Right renal pelvis (tissue), 4 donors: ENCODE data around the gene WHAMM. TPM values are rescaled to one million over a fixed set of nuclear protein-coding genes. Genes with fewer than 3 reads are reported as not detected.
"Not testable (repeated sequence)": the region's sequence is repeated elsewhere in the genome, so short reads cannot be mapped to it uniquely, and the experiment has no call there.

Source experiments
- DNase-seq, 4 donors: peaks; one replicate each; pipeline ENCODE4 v3.0.0-alpha.2; 2013; ENCODE audit warnings: low read depth in 4 of 4, low spot score in 3 of 4, missing footprints in 1 of 4
- polyA plus RNA-seq, 4 donors: library from polyadenylated mRNA; unstranded; fragments of 120-200 nt; gene quantifications; one replicate each; pipeline ENCODE4 v1.2.1, GENCODE V29; 2013; ENCODE audit not compliant: insufficient read length in 4 of 4

Gene WHAMM
- polyA plus RNA-seq, 4 donors: 11.0 to 14.1 (median 12.0) TPM

DNA sequence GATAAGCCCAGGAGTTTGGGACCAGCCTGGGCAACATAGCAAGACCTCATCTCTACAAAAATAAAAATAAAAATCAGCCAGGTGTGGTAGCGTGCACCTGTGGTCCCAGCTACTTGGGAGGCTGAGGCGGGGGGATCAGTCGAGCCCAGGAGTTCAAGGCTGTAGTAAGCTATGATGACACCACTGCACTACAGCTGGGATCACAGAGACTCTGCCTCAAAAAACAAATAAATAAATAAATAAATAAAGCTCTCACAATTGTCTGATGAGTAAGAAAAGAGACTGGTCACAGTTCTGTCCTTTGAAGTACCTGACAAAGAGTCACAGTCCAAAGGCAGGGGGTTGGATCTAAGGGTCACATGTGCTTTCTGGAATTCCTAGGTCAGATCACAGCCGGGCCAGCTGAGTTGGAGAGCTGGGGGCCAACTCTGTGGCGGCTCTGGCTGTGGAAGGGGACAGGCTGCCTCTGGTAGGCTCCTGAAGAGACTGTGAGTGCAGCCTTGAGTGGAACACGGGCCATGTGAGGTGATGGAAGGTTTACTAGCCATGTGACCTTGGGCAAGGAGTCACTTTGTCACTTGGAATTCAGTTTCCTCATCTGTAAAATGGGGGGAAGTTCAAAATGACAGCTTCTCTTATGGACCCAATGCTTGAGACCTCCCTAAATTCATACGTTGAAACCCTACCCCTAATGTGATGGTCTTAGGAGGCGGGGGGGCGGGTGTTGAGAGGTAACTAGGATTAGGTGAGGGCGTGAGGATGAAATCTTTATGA, 47.2 kb downstream of the WHAMM start:
- no peak for DNase-seq

DNA sequence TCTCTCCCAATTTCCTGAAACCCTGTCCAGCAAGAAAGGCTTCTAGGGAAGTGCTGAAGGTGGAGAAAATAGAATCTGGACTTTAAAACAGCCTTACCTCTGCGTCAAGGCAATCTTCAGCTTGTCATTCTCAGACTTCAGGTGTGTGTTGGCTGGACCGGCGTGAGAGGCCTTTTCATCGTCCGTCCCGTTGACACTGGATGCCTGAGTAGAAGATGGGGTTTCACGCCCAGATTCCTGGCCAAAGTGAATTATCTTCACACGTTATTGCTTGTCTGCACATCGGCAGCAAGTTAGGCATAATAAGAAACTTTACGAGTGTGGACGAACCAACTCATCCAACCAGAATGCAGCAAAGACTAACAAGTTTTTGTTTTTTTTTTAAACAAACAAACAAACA, 49.5 kb downstream of the WHAMM start:
- no peak for DNase-seq

DNA sequence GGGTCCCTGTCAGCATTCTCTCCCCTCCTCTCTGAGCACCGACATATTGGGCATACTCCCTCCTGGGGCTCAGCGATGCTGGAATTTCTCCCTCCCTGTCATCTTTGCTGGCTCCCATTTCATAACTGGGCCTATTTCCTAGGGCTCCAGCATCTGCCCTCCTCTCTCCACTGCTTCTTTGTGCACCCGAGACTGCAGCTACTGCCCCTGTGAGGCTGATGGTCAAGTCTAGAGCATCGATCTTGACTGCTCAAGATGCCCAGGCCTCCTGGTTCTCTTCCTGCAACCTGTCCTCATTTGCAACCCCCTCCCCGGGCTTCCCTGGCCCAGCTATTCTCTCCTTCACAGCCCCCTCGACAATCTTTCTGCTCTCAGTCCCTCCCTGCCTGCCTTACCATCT, 53.5 kb downstream of the WHAMM start:
- no peak for DNase-seq

GRCh38 chr15:82864967-82865366, 55.5 kb downstream of the WHAMM start:
- no peak for DNase-seq

GRCh38 chr15:82865581-82865980, 56.2 kb downstream of the WHAMM start:
- not testable (repeated sequence) for DNase-seq

- not testable (repeated sequence) for DNase-seq
These were observed 56.6 kb downstream of the WHAMM start for GRCh38 chr15:82865981-82866380.

- DNase-seq: no peak
These were observed 61.4 kb downstream of the WHAMM start for GRCh38 chr15:82870727-82871320.

- DNase-seq: no peak
These were observed 61.9 kb downstream of the WHAMM start for GRCh38 chr15:82871358-82871757.

DNA sequence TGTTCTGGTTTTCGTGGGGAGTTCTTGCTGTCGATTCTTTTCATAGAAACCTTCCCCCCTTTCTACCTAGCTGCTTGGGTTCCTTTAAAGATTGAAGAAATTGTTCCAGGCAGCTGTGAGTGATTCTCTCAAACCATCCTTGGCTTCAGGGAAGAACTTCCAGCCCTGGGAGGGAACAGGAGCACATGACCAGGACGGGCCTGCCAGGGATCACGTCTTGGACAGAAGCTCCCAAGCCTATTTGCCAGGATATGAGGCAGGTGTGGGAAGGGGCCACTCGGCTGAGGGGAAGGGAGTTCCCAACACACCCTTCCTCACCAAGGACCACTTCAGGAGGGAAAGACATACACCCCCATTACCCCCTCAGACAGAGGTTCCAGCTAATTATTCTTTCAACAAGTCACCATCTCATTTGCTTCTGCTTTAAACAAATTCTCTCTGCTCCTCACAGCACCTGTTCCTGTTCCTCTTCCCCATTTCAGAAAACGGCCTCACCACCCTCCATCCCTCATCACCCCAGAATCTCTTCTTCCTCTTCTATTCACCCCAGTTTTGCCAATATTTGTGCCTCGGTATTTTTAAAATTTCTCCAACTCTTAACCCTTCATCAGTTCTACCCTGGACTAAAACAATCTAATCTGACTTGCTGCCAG, 62.5 kb downstream of the WHAMM start:
- no peak for DNase-seq

DNA sequence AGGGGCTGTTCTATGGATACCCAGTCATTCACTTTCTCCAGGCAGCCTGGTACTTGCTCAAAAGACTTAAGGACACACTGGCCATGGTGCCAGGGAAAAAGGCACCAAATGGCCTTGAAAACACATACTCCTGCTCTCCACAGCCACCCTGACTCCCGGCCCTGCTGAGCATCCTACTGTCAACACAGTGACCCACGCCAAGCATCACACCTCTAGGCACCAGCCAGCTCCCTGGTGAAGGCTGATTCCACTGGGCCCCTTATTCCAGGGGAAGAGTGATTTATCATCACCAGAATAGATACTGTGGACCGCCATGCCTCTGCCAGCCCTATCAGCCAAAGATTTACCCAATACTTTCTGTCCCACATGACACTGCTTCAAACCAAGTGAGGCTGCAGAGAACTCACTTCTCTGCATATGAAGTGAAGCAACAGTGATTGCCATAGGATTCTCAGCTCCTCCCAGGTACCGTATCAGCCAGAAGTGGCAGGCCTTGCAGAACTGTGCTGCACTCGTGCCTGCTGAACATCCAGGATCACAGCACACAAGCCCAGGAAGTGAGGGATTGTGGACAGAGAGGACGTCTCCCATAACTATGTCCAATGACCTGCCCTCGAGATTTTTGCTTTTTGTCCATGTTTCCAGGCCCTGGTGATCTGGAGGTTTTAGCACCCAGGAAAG, 63.7 kb downstream of the WHAMM start:
- DNase-seq: no peak

DNA sequence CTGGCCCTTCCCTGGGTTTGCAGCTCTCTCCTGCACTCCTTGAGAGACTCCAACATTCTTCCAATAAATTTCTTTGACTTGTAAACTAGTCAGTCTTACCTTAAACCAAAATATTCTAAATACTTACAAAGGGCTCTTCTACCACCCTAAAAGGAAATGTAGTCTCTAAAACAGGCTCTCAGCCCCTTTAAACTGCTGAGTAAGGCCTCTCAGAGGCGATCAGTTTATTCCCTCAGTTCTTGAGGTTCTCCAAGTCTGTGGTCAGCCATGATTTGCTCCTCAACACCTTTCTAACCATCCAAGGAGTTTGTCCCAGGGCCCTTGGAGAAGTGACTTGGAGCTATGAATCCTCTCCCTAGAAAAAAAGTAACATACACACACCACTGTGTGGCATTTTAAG, 64.8 kb downstream of the WHAMM start:
- no peak for DNase-seq

GRCh38 chr15:82874961-82875360, 65.5 kb downstream of the WHAMM start:
- DNase-seq: no peak

DNA sequence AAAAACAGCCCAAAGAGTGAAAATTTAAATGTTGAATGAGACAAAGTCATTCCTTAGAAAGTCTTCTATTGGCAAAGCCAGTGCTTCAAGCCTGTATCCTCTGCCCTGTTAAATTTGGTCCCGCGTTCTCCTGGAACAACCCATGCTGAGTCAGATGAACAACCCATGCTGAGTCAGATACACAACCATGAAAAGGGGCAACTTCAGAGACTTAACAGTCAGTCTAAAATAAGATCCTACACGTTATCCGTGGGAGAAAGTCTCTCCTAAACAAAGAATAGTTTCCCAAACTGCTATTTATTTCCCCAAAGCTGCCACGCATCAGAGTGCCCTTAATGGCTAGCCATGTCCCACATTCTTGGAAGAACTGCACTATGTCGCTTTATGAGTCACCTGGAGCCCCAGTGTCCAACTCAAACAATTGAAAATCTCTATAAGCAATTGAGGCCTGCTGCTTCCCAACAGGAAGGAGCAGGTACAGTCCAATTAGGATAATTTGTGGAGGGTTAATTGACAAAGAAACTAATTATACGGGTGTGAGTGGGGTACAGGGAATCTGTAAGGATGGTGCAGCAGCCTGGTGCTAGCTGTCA, 66.1 kb downstream of the WHAMM start:
- no peak for DNase-seq

DNA sequence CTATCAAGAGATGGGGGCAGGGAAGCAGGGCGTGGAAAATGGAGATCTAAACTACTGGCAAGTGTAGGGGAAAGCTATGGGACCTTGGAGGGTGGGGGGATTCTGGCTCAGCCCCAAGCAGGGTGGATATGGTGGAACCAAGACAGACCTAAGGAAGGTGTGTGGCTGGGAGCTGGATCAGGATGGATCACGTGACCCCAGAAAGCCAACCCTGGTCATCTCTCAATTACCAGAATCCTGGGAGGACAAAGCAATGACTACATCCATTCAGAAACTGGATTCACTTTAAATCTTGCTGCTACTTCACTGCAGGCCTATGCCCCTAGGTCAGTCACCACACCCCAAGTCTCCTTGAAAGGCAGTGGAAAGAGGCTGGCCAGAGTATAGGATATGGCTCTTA, 68.4 kb downstream of the WHAMM start:
- no peak for DNase-seq

- DNase-seq: no peak
These were observed 68.9 kb downstream of the WHAMM start for GRCh38 chr15:82878325-82878724.

- no peak for DNase-seq
These were observed 71.3 kb downstream of the WHAMM start for GRCh38 chr15:82880704-82881103.

- no peak for DNase-seq
These were observed 72.3 kb downstream of the WHAMM start for GRCh38 chr15:82881747-82882146.

DNA sequence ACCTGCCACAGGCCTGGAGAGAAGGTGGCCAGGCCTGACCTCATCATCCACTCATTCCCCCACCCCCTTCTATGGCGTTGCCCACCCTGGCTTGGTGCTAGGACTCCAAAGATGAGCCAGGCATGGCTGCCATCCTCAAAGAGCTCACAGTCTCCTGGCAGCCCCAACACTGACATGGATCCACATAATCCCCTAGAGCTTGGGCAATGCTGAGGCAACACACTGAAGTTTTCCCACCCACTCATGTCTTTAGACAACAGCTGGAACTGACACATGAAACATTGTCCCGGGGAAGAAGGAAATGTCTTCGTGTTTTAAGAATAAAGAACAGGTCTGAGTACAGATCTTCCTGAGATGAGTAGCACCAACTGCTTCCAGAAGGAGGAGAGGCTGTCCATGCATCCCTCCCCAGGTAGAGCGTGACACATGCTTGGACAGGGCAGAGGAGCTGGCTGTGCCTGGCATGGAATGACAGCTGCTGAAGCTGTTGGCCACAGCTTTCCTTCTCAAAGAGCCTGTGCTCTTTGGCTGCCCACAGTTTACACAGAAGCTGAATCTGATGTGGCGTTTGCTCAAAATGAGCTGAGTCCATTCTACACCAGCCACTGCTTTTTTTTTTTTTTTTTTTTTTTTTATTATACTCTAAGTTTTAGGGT, 73.0 kb downstream of the WHAMM start:
- no peak for DNase-seq
